ENCODE measurements around the gene CENPT. TPM values are rescaled to one million over a fixed set of nuclear protein-coding genes. Genes with fewer than 3 reads are reported as not detected.

The CENPT gene
- total and polyA plus RNA-seq, 2 of the 8 experiments (the other 6 are each of a cell fraction or from before 2014, with no cell fraction given) = 42.4 to 53.4 TPM

DNA sequence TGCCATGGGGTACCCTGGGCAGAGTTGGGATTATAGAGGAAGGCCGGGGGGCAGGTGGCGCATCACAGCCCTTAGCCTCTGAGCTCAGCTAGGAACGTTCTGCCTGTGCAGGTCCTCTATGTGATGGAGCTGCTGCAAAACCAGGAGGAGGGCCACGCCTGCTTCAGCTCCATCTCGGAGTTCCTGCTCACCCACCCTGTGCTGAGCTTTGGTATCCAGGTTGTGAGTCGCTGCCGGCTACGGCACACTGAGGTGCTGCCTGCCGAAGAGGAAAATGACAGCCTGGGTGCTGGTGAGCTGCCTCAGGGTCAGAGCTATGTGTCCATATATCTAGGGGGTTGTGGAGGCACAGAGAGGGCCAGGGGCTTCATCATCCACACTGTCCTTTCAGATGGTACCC is 31.4 kb upstream of the CENPT start:
- WGBS, 2 experiments (ENCODE audit: extremely low coverage in 1 of 2, insufficient coverage in 1 of 2, insufficient read length in 1 of 2, insufficient replicate concordance in 2 of 2, low coverage in 1 of 2, low lambda C conversion rate in 2 of 2, missing lambda C conversion rate in 1 of 2) = 92% methylated on average over 9 of the region's 9 CpGs; no CpG with 5 or more reads in 1 of the 2 experiments
- Histone ChIP-seq H2BK15ac (ENCODE audit: low read length) (no peak overlapping the region), H4K5ac (ENCODE audit: insufficient read length, low read depth, low read length) (no peak overlapping the region), H2BK20ac (ENCODE audit: low read length) (no peak overlapping the region), H3K27me3 (replicated peaks in 1 of 4; ENCODE audit: control insufficient read depth in 3 of 4, extremely low read depth in 1 of 4, insufficient read depth in 3 of 4, low read length in 3 of 4) (no peaks in the 10 kb centered on the region), H3K9me3 (ENCODE audit: insufficient read depth in 2 of 2, low read depth in 1 of 2, low read length in 1 of 2) (no peaks in the 10 kb centered on the region), H3K4ac (replicated peaks; ENCODE audit: insufficient read length, low read depth, low read length) (no peak overlapping the region), H3K9ac (replicated peaks in 1 of 4; ENCODE audit: extremely low read depth in 1 of 4, low read depth in 3 of 4, low read length in 3 of 4) (no peak overlapping the region), H4K20me1 (replicated peaks in 1 of 2; ENCODE audit: control insufficient read depth in 1 of 2, insufficient read depth in 2 of 2, low read length in 2 of 2) (peaks cover 15 to 20% of the 10 kb centered on the region in 2 experiments), H3K18ac (ENCODE audit: extremely low read depth, low read length) (no peak overlapping the region), H3K23ac (ENCODE audit: insufficient read length) (no peak overlapping the region), H3K36me3 (ENCODE audit: control insufficient read depth in 2 of 4, insufficient read depth in 4 of 4, low read length in 3 of 4) (peaks cover 34 to 60% (median 49%) of the 10 kb centered on the region in 4 experiments), H3K27ac (ENCODE audit: low read depth, low read length) (no peak overlapping the region), H4K8ac (ENCODE audit: extremely low read depth, insufficient read depth, low read length) (no peak overlapping the region), H3K14ac (ENCODE audit: insufficient read length) (no peak overlapping the region), H2BK12ac (ENCODE audit: low read depth, low read length) (no peak overlapping the region), H2AFZ (ENCODE audit: low read length) (no peak overlapping the region), H4K91ac (replicated peaks; ENCODE audit: insufficient read length, low read length) (no peak overlapping the region), H3K4me2 (ENCODE audit: insufficient read depth in 1 of 2, low read depth in 2 of 2, low read length in 2 of 2) (no peak overlapping the region), H3K56ac (replicated peaks; ENCODE audit: insufficient read length, low read depth, low read length) (no peak overlapping the region), H3K79me2 (ENCODE audit: control insufficient read depth in 1 of 2, insufficient read depth in 2 of 2, low read length in 2 of 2) (peaks cover 3 to 23% of the 10 kb centered on the region in 2 experiments; a peak in 3 of 4 replicates), H2BK5ac (ENCODE audit: low read depth, low read length) (no peak overlapping the region), H2BK120ac (replicated peaks; ENCODE audit: low read depth, low read length) (no peak overlapping the region), H2AK5ac (ENCODE audit: low read depth, low read length) (no peak overlapping the region), H3K23me2 (ENCODE audit: low read depth, low read length) (no peaks in the 10 kb centered on the region; the same call in 1 of the 2 replicates), H3K79me1 (ENCODE audit: low read depth, low read length) (peaks cover 11% of the 10 kb centered on the region), H3K4me1 (replicated peaks in 1 of 4; ENCODE audit: control insufficient read depth in 3 of 4, insufficient read depth in 4 of 4, low read length in 3 of 4) (peaks cover 0 to 6% (median 3%) of the 10 kb centered on the region in 4 experiments; a peak in 4 of 7 replicates), H3K4me3 (ENCODE audit: extremely low read depth in 1 of 4, insufficient read depth in 2 of 4, low read depth in 3 of 4, low read length in 4 of 4) (no peak overlapping the region)
- ChIA-PET POLR2A (ENCODE audit: partially characterized antibody) (interaction anchor here (1.1 to 1.4 kb wide), 4 partner anchors 21 to 61 kb away, joined by 3 to 4 read pairs (median 3); no protein-coding TSS in a partner anchor), CTCF (ENCODE audit: partially characterized antibody) (interaction anchor here (0.8 to 21.8 kb wide), 8 partner anchors 13 to 206 kb away, joined by 3 to 623 read pairs (median 4); partner anchors contain the start of genes CTRL, LCAT and PSMB10)
- no peak for DNase-seq (ENCODE audit: low read depth in 1 of 2, low spot score in 2 of 2)
- no peak for FAIRE-seq
- TF ChIP-seq NANOG (IDR thresholded peaks at IDR 0.05; ENCODE audit: insufficient read depth, low read depth, low read length, poor library complexity, severe bottlenecking) (no peak), FOSL1 (IDR thresholded peaks at IDR 0.05; ENCODE audit: insufficient read depth, low read depth, low read length) (no peak), TAF7 (optimal IDR thresholded peaks at IDR 0.05; ENCODE audit: borderline replicate concordance, low read depth, low read length) (no peak), RFX5 (IDR thresholded peaks at IDR 0.05; ENCODE audit: borderline replicate concordance, low read depth, low read length) (no peak), POLR2A (IDR thresholded peaks at IDR 0.05; ENCODE audit: control extremely low read depth in 1 of 2, low read depth in 2 of 2, low read length in 2 of 2) (no peak), BACH1 (IDR thresholded peaks at IDR 0.05; ENCODE audit: low read length) (no peak), GABPA (IDR thresholded peaks at IDR 0.05; ENCODE audit: borderline replicate concordance, insufficient read depth, low read length) (no peak), SRF (IDR thresholded peaks at IDR 0.05; ENCODE audit: low read depth, low read length) (no peak), CEBPB (IDR thresholded peaks at IDR 0.05; ENCODE audit: low read depth, low read length) (no peak), RBBP5 (IDR thresholded peaks at IDR 0.05; ENCODE audit: borderline replicate concordance, low read depth, low read length) (no peak), CHD2 (IDR thresholded peaks at IDR 0.05; ENCODE audit: low read length) (no peak)
- TF ChIP-seq, protein P1, sequence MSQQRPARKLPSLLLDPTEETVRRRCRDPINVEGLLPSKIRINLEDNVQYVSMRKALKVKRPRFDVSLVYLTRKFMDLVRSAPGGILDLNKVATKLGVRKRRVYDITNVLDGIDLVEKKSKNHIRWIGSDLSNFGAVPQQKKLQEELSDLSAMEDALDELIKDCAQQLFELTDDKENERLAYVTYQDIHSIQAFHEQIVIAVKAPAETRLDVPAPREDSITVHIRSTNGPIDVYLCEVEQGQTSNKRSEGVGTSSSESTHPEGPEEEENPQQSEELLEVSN (IDR thresholded peaks at IDR 0.05) = no peak
- TF ChIP-seq, protein P2, sequence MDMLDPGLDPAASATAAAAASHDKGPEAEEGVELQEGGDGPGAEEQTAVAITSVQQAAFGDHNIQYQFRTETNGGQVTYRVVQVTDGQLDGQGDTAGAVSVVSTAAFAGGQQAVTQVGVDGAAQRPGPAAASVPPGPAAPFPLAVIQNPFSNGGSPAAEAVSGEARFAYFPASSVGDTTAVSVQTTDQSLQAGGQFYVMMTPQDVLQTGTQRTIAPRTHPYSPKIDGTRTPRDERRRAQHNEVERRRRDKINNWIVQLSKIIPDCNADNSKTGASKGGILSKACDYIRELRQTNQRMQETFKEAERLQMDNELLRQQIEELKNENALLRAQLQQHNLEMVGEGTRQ (IDR thresholded peaks at IDR 0.05; ENCODE audit: low read length) = no peak
